ENCODE data around the gene PTPRG.

DNA sequence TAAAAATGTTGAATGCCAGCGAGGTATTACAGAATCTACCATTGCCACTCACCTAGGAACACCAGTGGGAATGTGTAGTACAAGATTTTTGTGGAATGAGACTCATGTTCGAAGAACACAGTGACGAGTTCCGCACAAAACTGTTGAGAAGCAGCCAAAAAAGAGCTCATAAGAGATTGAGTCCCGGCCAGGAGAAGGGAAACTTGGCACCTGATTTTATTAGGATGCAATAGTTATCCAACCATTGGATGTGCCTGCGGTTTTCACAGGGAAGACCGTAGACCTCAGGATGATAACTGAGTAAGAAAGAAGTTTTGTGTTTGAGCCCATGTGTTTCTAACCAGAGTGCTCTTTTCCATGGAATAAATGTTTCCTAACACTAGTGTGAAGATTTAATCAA, 88.9 kb downstream of the PTPRG start:
- TF ChIP-seq CTCF (IDR thresholded peaks at IDR 0.05) = no peak
- no peak for TF ChIP-seq POLR2A (IDR thresholded peaks at IDR 0.05)

Data from right lobe of liver (tissue), 4 donors.